NCI-H1048 (cell line): ENCODE measurements around the gene LRIT3.
"Not testable (repeated sequence)": the region's sequence is repeated elsewhere in the genome, so short reads cannot be mapped to it uniquely, and the experiment has no call there.

Experiments used
- DNase-seq: peaks from one replicate; lab custom pipeline; 2025; lab: John Stamatoyannopoulos, UW

LRIT3 gene

GRCh38 chr4:109850601-109851000, 2.7 kb downstream of the LRIT3 start:
- DNase-seq, result no peak

GRCh38 chr4:109859426-109860300, 11.8 kb downstream of the LRIT3 start:
- DNase-seq, result not testable (repeated sequence)

- DNase-seq, result no peak
Measured at GRCh38 chr4:109861271-109861670, 13.4 kb downstream of the LRIT3 start.

GRCh38 chr4:109861916-109862511, 14.1 kb downstream of the LRIT3 start:
- no peak for DNase-seq

GRCh38 chr4:109864134-109864533, 16.2 kb downstream of the LRIT3 start:
- DNase-seq, result no peak

- DNase-seq, result no peak
Measured at GRCh38 chr4:109870061-109870460, 22.2 kb downstream of the LRIT3 start.

GRCh38 chr4:109872065-109872464, 24.2 kb downstream of the LRIT3 start:
- DNase-seq, result no peak

- no peak for DNase-seq
Measured at GRCh38 chr4:109872950-109873656, 25.2 kb downstream of the LRIT3 start.

GRCh38 chr4:109873791-109874514, 26.0 kb downstream of the LRIT3 start:
- no peak for DNase-seq

- no peak for DNase-seq
Measured at GRCh38 chr4:109875106-109875505, 27.2 kb downstream of the LRIT3 start.

- DNase-seq, result not testable (repeated sequence)
Measured at GRCh38 chr4:109875553-109875952, 27.6 kb downstream of the LRIT3 start.

- DNase-seq, result no peak
Measured at GRCh38 chr4:109876634-109877265, 28.8 kb downstream of the LRIT3 start.

- no peak for DNase-seq
Measured at GRCh38 chr4:109877400-109877799, 29.5 kb downstream of the LRIT3 start.

- DNase-seq, result no peak
Measured at GRCh38 chr4:109878355-109878754, 30.4 kb downstream of the LRIT3 start.

GRCh38 chr4:109879081-109879480, 31.2 kb downstream of the LRIT3 start:
- DNase-seq, result no peak

GRCh38 chr4:109879636-109880314, 31.9 kb downstream of the LRIT3 start:
- DNase-seq, result no peak

- no peak for DNase-seq
Measured at GRCh38 chr4:109886303-109886702, 38.4 kb downstream of the LRIT3 start.

GRCh38 chr4:109887071-109887470, 39.2 kb downstream of the LRIT3 start:
- no peak for DNase-seq

GRCh38 chr4:109890076-109890475, 42.2 kb downstream of the LRIT3 start:
- DNase-seq, result no peak

GRCh38 chr4:109902559-109903251, 54.8 kb downstream of the LRIT3 start:
- DNase-seq, result no peak
